Activated CD8-positive, alpha-beta memory T cell treated with anti-CD3 and anti-CD28 coated beads, Interleukin-2, amount 50 U/mL, for 48 hours (primary cell): ENCODE results near the gene LYRM2.
A peak's percentile ranks its signal among the peaks of the same experiment; 100 is the strongest.
"Not testable (repeated sequence)": the region's sequence is repeated elsewhere in the genome, so short reads cannot be mapped to it uniquely, and the experiment has no call there.

Experiments used
- DNase-seq: peaks from one replicate; pipeline ENCODE4 v3.0.0-alpha.2; 2020

Gene LYRM2

GRCh38 chr6:89643406-89643805 lies 4.9 kb upstream of the LYRM2 start:
- DNase-seq, result no peak

DNA sequence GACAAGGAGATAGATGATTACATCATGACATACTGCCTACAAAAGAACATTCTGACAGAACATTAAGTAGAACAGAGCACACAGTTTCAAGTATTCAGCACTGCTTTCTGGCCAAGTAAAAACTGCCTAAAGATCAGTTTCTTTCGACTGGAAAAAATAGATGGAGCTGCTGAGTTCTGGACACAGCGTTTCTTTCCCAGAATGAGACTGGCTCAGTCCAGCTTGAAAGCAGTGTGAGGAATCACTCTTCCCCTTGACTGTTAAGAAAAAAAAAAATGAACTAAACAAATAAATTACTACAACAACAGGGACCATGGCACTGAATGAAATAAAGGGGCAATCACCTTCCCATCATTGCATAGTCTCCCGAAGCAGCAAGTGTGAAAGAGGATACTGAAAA lies 4.4 kb upstream of the LYRM2 start:
- DNase-seq, result no peak

GRCh38 chr6:89641581-89641980 lies 3.0 kb upstream of the LYRM2 start:
- DNase-seq, result not testable (repeated sequence)

GRCh38 chr6:89640804-89641203 lies 2.3 kb upstream of the LYRM2 start:
- no peak for DNase-seq

GRCh38 chr6:89637960-89638319 lies 607 bp downstream of the LYRM2 start:
- DNase-seq, result no peak

DNA sequence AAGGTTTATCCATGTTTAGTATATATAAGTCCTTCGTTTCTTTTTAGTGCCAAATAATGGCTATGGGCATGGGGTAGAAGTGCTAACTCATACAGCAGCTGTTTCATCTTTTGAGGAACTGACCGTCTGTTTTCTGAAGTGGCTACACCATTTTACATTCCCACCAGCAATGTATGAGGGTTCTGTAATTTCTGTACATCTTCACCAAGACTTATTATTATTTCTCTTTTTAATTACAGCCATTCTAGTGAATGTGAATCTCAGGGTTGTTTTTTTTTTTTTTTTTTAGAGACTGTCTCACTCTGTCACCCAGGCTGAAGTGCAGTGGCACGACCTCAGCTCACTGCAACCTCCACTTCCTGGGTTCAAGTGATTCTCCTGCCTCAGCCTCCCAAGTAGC lies 2.1 kb downstream of the LYRM2 start:
- not testable (repeated sequence) for DNase-seq

DNA sequence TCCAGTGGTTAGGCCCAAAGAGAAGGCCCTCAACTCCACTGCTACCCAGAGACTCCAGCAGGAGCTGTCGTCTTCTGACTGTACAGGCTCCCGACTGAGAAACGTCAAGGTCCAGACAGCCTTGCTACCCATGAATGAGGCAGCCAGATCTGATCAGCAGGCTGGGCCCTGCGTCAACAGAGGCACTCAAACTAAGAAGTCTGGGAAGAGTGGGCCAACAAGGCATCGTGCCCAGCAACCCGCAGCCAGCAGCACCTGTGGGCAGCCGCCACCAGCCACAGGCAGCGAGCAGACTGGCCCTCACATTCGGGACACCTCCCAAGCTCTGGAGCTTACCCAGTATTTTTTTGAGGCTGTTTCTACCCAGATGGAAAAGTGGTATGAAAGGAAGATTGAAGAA lies 8.1 kb downstream of the LYRM2 start:
- no peak for DNase-seq

- DNase-seq, result peak; percentile 35
These were observed 14.8 kb downstream of the LYRM2 start for GRCh38 chr6:89623749-89624148.

DNA sequence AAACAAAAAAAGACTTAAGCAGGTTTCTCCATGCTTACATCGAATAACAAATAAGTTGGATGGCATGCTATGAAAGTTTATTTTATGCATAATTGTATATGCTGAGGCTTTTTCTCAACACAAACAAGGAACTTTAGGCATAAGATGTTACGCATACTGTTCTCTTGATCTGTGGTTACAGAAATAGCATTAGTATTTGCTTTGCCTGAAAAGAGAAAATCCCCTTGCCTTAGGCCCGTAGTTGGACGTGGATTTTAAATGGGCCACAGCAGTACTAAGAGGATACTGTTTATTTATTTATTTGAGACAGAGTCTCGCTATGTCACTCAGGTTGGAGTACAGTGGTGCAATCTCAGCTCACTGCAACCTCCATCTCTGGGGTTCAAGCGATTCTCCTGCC lies 19.0 kb downstream of the LYRM2 start:
- no peak for DNase-seq

- DNase-seq, result peak; percentile 3
These were observed 20.5 kb downstream of the LYRM2 start for GRCh38 chr6:89618026-89618425.

- DNase-seq, result peak; percentile 45
These were observed 22.0 kb downstream of the LYRM2 start for GRCh38 chr6:89616531-89616930.

- peak; percentile 30 for DNase-seq
These were observed 22.7 kb downstream of the LYRM2 start for GRCh38 chr6:89615882-89616281.

GRCh38 chr6:89613790-89614189 lies 24.8 kb downstream of the LYRM2 start:
- DNase-seq, result no peak

GRCh38 chr6:89612121-89612520 lies 26.4 kb downstream of the LYRM2 start:
- no peak for DNase-seq

DNA sequence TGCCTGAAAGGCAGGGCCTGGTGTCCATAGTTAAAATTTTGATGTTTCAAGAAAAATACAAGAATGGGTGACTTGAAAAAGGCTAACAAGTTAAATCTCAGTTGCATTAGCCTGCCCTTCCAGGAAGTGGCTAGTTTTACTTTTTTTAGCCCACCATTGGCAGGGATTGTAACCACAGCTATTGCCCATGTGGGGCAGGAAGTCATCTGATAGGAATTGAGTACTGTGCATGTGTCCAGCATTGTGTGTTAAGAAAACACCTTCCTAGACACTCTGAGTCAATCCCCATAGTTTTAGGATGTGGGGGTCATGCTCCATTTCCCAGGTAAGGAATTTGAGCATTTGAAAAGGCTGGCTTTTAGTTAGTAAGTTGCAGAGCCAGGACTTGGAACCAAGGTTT lies 26.9 kb downstream of the LYRM2 start:
- DNase-seq, result no peak

- peak; percentile 92 for DNase-seq
These were observed 28.4 kb downstream of the LYRM2 start for GRCh38 chr6:89610149-89610642.

GRCh38 chr6:89605861-89606260 lies 32.7 kb downstream of the LYRM2 start:
- no peak for DNase-seq

- no peak for DNase-seq
These were observed 33.9 kb downstream of the LYRM2 start for GRCh38 chr6:89604653-89605052.

DNA sequence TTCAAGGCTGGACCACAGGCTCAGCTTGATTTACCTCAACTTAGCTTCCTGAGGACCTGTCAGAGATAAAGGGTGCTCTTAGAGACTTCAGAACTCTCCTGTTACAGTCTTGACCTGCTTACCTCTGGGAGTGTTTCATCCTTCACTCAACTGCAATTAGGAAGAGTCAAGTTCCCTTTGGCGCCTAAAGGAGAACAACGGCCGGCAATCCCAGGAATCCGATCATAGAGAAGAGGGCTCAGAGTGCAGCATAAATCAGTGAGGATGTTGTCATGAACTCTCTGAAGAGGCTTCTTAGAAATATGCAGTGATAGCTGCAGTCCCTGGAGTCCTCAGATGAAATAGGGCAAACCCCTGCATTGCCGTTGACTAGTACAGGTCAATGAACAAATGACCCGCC lies 36.4 kb downstream of the LYRM2 start:
- DNase-seq, result no peak

DNA sequence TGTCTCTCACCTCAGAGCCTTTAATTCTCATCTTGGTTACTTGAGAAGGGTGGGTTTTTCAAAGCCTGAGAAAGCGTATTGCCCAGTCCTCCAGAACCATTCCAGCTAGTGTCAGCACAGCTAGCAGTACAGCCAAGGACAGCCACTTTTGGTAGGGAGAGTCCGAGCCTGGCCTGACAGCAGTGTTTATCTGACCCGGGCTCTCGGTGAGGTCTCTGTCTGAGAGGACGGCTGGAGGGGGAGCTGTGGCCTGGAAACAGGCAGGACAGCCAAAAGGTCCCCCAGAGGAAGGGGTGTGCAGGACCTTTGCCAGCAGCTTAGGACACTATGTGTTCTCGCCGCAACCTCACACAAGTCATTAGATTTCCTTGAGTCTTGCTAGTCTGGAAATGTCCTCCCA lies 38.8 kb downstream of the LYRM2 start:
- DNase-seq, result no peak

GRCh38 chr6:89597988-89598387 lies 40.6 kb downstream of the LYRM2 start:
- DNase-seq, result no peak

DNA sequence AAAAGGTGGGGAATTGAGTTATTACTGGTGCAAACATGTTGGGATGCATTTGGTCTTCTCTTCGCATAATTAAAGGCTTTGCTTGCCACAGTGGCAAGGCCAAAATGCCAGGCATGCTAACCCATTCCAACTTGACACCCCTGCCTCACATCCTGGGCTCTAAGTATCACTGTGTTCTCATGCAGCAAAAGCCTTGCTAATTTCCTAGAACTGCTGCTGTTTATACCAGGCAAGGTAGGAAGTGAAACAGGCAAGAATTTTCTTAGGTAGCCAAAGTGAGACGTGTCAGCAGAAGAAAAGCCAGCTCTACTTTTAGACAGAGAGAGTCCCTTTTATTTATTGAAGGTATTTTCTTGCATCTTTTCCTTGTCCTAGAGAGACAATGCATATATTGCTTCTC lies 41.2 kb downstream of the LYRM2 start:
- DNase-seq, result no peak

- DNase-seq, result no peak
These were observed 42.1 kb downstream of the LYRM2 start for GRCh38 chr6:89596484-89596883.

DNA sequence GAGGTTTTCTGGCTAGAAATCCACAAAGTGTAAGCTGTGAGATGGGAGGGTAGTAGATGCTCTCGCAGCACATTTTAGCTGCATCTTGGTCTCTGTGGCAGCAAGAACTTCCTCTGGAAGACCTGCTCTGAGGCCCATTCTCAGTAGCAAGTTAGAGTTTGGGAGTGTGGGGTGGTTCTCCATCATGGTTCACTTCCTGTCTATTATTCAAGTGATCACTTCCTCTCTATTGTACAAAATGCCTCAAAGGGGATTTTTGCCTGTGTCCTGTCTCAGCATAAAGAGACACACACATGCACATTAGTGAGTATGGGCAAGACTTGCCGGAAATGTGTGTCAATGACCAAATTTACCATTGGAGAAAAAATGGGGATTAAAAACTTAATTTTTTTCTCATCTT lies 42.5 kb downstream of the LYRM2 start:
- DNase-seq, result no peak

DNA sequence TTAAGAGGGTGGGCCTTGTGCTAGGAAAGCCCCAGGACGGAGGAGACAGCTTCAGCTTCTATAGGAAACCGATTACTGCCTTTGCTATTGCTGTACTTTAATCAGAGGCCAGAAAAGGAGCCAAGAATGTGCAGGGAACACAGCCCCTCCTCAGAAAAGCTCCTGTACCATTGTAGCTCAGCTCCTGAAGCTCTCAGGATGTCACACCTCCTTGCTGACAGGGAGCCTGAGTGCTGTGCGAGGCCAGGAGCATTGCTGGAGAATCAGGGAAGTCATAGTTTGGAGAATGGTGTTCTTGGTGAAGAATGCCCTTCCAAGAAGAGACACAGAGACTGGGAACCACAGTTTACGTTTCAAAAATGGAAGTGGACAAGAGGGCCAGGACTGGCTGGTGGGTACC lies 46.8 kb downstream of the LYRM2 start:
- no peak for DNase-seq

DNA sequence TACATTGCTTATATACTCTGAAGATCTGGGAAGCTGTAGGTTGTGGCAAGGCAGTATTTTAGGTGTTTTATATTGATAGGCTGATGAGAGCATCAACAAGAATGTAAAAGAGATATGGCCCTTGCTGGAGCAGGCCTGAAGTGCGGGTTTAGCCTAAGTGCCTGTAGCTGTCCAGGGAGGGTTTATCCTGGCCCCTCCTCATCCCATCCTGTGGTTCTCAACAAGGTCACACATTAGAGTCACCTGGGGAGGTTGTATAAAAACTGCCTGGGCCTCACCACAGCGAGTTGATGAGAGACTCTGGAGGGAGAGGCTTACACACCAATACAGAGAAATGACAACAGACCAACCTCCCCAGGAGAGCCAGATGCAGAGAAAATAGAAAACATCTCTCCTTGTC lies 48.4 kb downstream of the LYRM2 start:
- no peak for DNase-seq
